ENCODE measurements around the gene EFNB2.

Gene EFNB2

DNA sequence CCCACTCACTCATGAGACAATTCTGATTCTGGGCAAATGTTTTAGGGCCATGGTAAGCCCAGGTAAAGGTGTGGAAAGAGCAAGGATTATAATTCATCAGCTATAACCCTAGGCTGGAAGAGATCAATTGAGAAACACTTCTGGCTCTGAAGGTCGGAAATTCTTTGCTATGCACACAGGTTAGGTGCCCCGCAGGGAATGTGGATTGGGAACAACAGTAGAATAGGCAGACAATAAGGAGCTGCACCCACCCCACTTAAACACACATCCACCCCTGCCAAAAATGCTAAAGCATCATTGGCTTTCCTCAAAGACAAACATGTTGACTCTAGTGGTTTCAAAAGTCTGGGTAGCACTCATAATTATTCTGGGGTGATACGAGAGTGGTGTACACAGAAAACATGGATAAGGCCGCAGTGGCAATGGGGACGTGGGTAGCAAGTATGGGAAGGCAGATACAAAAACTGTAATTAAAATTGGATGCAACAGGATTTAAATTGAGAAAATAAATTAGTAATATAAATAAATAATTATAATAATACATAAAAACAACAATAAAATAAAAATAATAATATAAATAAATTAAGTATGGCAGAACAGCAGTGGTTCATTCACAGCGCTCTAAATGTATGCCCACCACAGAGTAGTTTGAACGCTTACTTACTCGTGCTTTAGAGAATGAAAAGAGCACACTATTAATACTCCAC, 8.6 kb downstream of the EFNB2 start:
- H3K4me3 ChIP-seq (ENCODE audit: low read depth, low read length) = no peak overlapping the region

DNA sequence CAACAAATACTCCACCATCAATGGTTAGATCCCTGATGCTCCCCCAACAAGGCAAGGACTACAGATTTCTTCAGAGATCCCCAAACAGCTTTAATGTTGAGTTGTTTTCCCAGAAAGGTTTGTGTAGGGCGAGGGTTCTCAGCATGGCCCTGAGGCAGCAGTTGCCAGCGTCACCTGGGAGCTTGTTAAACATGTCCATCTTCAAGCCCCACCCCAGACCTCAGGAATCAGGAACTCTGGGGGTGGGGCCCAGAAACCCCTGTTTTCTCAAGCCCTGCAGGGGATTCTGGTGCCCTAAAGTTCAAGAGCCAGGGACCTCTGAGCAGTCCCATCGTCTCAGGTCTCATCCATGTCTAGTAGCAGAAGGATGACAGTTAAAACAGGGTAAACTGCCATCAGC, 9.6 kb downstream of the EFNB2 start:
- no peak overlapping the region for H3K4me3 ChIP-seq (ENCODE audit: low read depth, low read length)

DNA sequence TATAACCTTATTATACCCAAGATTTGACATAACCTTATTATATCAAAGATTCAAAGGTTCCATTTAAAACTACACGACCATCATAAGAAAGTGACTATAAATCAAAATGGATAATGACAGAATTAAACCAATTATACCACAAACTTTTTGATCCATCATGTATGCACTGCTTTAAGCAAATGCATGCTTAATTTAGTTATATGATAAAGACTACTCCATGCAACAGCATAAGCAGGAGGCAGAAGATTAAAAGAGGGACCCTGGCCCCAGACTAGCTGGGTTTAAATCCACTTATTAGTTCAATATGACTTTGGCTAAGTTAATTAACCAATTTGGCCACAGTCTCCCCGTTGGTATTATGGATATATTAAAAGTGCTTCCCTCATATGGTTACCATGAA, 11.4 kb downstream of the EFNB2 start:
- H3K4me3 ChIP-seq (ENCODE audit: low read depth, low read length) = no peak overlapping the region

DNA sequence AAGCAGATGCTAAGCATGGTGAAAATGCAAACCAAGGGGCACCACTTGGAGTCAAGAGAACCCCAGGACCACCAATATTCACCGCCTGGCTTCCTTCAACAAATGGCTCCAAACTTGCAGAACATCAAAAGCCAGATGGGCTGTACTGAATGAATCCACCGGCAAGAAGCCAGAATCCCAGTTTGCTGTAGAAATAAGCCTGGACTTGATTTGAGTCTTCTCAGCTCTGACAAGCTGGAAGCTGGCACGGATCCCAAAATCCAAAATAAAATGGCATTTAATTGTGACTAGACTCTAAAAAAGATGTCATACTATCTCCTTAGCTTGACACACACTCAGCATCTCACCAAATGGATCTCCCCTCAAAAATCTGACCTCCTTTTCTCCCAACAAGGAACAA, 11.9 kb downstream of the EFNB2 start:
- H3K4me3 ChIP-seq (ENCODE audit: low read depth, low read length) = no peak overlapping the region

DNA sequence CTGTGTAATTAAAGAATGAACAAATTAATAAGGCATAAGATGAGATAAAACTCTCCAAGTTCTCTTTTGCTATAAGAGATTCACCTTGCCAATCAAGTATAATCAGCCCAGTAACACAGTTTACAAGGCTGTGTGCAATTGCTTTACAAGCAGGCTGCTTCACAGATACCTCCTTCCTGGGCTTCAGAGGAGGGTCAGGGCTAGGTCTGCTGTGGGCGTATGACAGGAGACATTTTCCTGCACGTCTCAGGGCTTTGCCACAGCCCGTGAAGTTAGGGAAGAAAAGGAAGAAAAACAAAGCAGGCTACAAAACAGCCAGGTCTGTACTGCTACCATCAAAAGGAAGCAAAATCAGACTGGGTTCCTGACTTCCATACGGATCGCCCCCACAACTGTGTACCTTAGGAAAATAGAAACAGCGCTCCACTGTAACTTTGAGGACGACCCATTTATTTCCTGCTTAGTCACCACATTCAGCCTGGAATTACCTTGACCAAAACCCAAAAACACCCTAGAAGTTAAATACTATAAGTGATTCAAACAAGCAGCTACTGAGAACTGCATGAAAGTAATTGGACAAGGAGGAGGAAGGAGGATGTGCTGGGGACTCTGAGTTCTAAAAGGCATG, 12.4 kb downstream of the EFNB2 start:
- no peak overlapping the region for H3K4me3 ChIP-seq (ENCODE audit: low read depth, low read length)

DNA sequence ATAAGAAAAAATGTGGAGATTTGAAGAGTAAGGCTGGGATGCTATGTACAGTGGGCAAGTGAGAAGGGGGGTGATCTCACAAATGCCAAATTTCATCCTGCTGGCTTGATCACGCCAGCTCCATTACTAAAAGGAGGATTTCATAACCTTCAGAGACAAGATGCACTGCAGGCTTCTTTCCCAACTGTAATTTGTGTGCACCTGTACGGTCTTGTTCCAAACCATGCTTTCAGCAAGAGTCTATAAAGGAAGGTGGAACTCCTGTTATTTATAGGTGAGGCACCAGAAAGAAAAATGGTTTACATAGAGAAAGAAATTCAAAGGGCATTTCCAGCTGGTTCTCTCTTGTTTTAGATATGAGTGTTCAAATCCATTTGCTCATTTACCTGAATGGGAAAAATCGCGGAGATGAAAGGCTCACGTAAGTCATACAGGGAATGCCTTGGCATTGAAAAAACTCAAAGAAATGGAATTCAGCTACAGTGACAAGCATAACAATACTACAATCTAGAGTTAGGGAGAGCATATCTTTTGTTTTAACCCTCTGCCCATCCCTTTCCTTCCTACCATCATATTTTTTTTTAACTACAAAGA, 13.3 kb downstream of the EFNB2 start:
- H3K4me3 ChIP-seq (ENCODE audit: low read depth, low read length) = no peak overlapping the region

DNA sequence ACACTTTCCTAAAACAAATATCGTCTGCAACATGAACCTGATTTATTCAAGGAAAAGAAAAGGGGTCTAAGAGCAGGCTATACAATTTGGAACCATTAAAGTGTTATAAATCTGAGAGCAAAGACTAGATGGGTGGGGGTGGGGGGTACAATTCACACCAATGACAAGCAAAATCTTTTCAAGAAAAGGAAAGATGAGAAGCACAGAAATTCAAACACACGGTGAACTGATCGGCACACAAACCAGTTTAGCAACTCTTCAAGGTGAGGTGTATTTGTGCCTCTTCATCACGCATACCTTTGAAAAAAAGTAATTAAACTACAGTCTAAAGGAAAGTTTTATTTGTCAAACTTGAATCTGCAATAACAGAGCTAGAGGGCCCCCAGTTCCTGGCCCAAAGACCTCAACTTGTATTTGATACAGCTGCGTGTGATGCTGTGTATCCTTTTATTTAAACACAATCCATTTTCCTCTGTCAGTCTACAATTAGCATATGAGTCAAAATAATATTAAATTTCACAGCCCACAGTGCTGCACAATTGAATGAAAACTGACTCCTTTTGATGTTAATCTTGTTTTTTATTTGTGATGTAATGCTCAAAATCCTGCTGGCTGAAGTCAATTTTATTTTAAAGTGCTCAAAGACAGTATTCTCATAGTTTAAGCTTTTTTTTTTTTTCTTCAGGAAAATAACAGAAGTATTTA, 14.2 kb downstream of the EFNB2 start:
- no peak overlapping the region for H3K4me3 ChIP-seq (ENCODE audit: low read depth, low read length)

DNA sequence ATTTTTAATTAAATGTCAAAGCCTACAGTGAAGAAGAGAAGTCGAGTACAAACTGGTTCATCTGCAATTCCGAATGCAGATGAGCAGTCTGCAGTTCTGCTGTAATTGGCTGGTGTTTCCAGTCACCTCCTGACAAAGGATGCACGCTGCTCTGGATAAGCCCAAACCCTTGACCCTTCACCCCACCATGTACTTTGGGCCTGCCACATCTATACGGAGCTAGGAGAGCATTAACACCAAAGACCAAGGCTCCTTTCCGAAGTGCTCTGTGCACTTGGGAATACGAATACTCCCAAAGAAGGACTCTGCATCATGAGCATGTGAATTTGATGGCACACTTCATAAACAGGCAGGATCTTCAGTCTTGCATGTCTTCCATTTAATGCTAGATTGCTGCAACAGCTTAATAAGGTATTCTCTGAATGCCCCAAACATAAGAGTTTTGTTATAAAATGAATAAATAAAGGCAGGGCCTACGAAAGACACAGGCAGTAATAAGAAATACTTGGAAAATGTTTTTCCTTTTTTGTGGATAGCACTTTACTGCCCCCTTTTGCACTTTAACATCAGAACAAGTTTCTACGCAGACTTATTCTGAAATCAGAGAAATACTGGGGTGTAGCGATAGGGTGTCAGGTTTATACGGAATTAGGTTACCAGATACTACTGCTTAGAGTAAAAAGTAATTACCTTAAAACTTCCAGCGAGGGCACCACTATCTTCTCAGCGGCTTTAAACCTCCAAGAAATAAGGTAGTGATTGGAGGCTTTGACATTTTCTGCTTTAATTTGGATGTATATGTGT, 15.0 kb downstream of the EFNB2 start:
- H3K4me3 ChIP-seq (ENCODE audit: low read depth, low read length) = no peak overlapping the region

DNA sequence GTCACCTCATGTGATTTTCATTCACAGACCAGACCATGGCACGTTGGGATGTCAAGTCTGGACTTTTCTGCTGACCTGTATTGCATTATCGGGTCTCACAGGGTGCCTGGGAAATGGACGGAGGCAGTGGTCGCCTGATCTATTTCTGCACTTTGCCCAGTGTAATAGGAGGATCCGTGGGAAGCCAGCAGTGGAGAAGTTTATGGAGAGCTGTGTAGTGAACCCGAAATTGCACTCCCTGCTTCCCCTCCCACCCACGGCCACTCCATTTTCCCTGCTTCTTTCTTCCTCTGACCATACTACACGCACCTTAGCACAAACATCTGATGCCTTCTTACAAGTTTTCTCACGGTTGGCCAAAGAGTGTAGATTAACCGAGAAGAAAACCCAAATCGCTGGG, 16.9 kb downstream of the EFNB2 start:
- no peak overlapping the region for H3K4me3 ChIP-seq (ENCODE audit: low read depth, low read length)

DNA sequence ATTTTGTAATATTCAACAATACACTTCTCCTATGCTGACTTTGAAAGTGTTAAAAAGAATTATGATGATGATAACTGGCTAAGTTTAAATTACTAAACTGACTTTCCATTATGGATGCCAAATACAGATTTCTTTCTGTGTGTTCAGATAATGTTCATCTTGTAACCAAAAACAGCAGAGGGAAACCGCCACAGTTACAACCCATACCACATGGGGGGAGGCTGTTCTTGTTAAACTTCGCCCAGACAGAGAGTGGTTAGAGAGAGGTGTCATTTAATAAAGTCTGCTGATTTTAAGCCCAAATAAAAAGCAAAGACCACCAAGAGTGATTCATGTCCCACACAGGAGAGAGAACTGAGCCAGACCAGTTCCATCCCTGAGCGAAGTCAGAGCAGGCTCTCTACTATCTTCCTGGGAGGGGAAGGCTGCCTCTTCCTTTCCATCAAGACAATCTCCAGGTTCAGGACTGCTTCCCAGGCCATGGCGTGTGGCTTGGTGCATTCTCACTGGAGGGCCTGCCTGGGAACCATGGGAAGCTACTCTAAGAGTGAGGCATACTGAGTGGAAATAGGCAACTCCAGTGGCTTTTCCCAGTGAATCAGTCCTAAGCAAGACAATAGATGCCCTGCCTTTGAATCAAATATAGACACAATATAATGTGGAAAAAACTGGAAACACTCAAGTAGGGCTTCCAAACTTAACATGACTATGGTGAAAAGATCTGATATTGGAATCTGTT, 18.2 kb downstream of the EFNB2 start:
- H3K4me3 ChIP-seq (ENCODE audit: low read depth, low read length) = no peak overlapping the region

DNA sequence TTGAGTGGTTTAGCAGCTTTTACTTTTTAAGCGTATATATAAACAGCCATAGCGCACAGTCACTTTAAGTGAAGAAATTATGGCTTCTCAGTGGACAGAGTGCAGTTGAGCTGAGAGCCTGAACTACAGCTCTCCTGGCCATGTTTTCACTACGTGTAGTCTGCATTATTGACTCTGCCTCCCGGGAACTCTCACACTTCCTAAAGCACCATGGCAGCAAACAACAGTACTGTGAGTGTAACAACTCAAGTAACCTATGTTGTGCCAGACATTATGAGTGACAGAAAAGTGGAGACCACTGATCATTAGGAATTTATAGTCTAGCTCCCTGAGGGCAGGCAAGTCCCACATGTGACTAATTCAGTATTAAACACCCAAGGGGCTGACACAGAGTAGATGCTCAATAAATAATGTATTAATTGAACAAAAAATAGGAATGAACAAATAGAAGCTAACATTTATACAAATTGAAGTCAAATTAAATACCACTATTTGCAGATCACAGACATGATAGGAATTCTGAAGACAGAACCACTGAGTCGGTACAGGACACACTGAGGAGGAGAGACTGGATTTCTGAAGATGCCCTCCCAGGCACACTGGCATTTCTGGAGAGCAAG, 19.7 kb downstream of the EFNB2 start:
- no peak overlapping the region for H3K4me3 ChIP-seq (ENCODE audit: low read depth, low read length)

DNA sequence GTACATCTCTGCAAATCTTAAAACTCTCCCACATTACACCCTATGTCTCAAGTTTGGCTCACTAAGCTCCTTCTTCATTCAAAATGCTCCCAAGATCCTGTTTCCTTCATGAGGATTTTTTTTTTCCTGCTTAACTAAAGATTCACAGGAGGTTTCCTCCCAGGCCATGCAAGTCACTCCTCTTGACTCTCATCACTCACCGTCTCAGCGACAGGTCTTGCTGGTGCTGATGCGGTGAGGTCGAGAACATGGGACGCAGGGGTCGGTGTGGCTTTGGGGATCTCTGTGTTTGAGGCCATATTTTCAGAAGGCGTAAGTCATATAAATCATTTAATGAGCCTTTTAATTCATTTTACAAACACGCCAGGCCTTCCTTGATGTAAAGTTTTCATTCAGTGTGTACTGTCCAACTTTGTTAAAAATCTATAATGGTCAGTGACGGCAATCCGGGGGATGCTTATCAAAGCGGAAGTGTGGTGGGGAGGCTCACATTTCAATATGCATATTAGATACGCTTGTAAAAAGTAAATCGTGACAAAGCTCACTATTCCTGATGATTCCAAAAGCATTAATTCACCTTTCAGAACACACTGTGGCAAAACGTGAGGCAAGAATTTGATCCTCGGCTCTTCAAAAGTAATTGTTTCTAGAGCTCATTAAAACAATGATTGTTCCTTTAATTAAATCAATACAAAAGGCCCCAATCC, 20.4 kb downstream of the EFNB2 start:
- no peak overlapping the region for H3K4me3 ChIP-seq (ENCODE audit: low read depth, low read length)

DNA sequence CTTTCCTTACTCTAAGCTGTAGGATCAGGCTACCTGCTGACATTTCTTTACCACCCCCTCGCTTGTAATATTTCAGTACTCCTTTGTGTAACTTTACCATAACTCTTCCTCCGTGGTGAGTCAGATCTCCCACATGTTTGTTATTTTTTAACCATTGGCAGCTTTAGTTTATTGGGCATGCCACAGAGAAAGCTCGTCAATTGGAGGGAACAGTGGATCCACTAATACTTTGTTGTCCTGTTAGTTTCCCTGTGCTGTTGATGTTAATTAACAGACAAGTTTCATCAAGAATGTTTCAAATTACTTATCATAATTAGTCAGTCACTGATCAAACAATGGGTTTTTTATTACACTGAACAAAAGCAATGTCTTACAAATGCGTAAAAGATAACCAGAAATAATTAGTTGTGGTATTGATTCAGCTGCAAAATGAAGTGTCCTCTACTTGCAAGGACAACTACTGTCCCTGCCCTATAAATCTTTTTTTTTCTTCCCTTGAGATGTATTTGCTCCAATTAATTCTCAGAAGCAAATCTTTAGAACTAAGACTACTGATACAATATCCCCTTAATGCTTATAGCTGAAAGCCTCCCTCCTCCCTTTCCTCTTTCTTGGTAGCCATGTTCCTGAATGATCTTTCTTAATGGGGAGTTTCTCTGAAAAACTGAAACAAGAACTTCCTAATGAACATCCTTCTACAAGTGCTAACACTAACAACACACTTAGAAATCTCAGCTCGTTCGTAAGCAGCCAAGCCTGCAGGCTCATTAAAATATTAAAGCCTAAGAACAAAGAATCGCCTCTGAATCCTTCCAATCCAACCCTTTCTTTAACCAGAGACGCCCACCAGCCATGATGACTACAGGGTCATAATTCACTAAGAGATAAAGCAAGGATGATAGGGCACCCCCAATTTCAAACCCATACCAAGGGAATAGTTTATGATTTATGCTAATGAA, 22.2 kb downstream of the EFNB2 start:
- no peak overlapping the region for H3K4me3 ChIP-seq (ENCODE audit: low read depth, low read length)

DNA sequence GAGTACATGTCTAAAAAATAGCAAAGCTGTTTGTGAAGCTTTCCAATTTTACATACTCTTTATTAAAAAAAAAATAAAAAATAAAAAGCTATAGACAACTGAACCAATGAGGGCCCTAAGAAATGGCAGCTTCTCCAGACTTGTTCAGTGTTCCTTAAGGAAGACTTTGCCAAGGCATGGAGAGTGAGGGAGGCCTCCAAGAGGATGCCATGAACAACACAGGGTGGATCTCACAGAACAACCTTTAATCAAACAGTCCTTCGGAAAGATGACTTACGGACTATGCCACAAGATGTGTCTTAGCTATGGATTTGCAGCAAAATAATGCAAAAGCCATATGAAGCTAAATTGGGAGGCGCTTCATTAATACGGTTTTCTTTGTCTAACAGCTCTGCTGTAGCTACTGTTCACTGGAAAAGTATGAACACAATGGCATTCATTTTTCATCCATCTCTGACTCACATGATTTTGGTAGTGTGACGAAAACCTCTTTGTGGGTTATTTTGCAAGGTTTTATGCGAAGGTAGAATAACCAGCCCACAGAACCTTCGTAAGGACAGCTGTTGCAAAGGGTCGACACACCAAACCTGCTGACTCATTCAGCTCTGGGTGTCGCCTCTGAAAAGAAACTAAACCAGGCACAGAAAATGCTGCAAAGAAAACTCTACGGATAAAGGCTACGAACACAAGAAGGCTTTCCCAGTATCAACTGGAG, 27.7 kb downstream of the EFNB2 start:
- no peak overlapping the region for H3K4me3 ChIP-seq (ENCODE audit: low read depth, low read length)

DNA sequence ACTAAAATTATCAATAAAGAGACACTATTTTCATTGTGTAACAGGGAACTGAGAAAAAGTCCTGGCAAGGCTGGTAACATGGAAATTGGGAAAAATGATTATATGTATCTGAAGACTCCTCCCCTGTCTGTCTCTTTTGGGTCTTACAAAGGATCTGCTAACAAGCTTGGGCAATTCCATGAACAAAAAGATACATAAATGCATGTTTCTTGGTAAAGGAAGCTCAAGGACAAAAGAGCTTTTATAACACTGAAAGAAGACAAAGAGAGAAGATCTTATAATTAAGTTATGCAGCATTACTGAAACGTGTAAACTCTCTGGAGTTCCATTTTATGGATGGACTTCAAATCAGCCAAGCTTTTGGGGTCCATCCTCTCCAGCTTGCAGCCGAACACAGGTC, 29.2 kb downstream of the EFNB2 start:
- no peak overlapping the region for H3K4me3 ChIP-seq (ENCODE audit: low read depth, low read length)

DNA sequence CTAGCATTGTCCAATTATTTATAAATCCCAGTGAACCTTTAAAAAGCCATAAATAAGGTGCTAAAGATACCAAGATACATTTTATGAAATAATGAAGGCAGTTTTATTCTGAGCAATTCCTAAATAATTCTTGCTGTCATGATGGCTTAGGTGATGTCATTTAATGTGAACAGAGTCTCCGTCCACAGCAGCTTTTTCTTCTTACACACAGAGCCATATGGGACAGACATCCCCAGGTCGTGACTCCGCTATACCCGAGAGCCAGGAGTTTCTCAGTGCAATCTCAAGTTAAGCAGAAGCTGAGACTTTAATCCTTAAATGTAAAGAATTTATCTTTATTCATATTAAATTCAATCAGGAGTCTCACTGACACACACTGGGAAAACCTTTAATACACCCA, 29.7 kb downstream of the EFNB2 start:
- H3K4me3 ChIP-seq (ENCODE audit: low read depth, low read length) = no peak overlapping the region

DNA sequence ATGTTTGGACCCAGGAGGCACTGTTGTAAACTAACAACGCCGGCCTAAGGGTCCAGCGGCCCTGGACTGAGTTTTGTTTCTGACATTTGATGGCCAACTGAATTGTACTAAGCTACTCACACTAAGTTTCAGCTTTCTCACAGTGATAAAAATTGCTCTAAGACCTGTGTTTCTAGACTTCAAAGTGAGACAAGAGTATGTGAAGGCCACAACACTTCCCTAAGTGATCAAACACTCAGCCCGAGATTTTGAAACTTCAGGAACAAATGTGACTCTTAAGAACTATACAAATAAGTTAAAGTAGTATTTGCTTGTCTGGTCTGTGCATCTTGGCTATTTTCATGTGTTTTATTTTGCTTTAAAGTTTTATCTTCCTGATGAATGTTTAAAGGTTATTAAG, 30.2 kb downstream of the EFNB2 start:
- H3K4me3 ChIP-seq (ENCODE audit: low read depth, low read length) = no peak overlapping the region

Data from iPS-11a (cell line).